Vagina (tissue), 2 donors: ENCODE results near the gene LCE2D. TPM values are rescaled to one million over a fixed set of nuclear protein-coding genes. Genes with fewer than 3 reads are reported as not detected.
"Not testable (repeated sequence)": the region's sequence is repeated elsewhere in the genome, so short reads cannot be mapped to it uniquely, and the experiment has no call there.

Experiments used
- DNase-seq, 2 donors: peaks; one replicate each; pipeline ENCODE4 v3.0.0-alpha.2; 2017; ENCODE audit errors: extremely low spot score in 2 of 2
- H3K27ac ChIP-seq: fragments of 200-600 bp; sonication (generic); one replicate; pipeline ENCODE4 v1.5.1; 2019
- H3K27me3 ChIP-seq: fragments of 200-600 bp; sonication (generic); one replicate; pipeline ENCODE4 v1.5.1; 2019
- H3K36me3 ChIP-seq, 2 donors: fragments of 200-600 bp; sonication (generic); one replicate each; pipeline ENCODE4 v1.5.1; 2017 to 2019
- H3K4me1 ChIP-seq: fragments of 200-600 bp; sonication (generic); one replicate; pipeline ENCODE4 v1.5.1; 2019
- H3K4me3 ChIP-seq, 2 donors: fragments of 200-600 bp; sonication (generic); 1 replicate in 1 of 2; 2 replicates in 1 of 2; pipeline ENCODE4 v1.5.1; 2016 to 2019
- H3K9me3 ChIP-seq: fragments of 200-600 bp; sonication (generic); one replicate; pipeline ENCODE4 v1.5.1; 2019
- POLR2A ChIP-seq, 2 donors: fragments of 450-650 bp; IDR thresholded peaks; one replicate each; pipeline ENCODE4 v1.6.1; 2017; ENCODE audit warnings: antibody characterized with exemption in 2 of 2, mild to moderate bottlenecking in 2 of 2, moderate library complexity in 2 of 2
- POLR2AphosphoS5 ChIP-seq, 2 donors: sonication (generic); formaldehyde crosslinking; IDR thresholded peaks; one replicate each; pipeline ENCODE4 v1.9.0; 2017; ENCODE audit warnings: antibody characterized with exemption in 2 of 2, mild to moderate bottlenecking in 2 of 2, low read depth in 1 of 2; ENCODE audit not compliant: insufficient read depth in 1 of 2
- intact Hi-C: fragments of 100-400 bp; cut with DNase I; formaldehyde crosslinking; loops from one replicate; pipeline ENCODE4 v1.15.1; 2023
- total RNA-seq: library from RNA; depleted of rRNA; stranded (reverse); fragments of >200 nt; gene quantifications from one replicate; pipeline ENCODE4 v1.2.3, GENCODE V29; 2016
- TF ChIP-seq, protein P1 (sequence below), 3 experiments: fragments of 450-650 bp in 2 of 3; fragments of 200-600 bp in 1 of 3; sonication (generic) in 1 of 3; IDR thresholded peaks; one replicate each; pipeline ENCODE4 v1.5.1; 2017 to 2019; ENCODE audit warnings: antibody characterized with exemption in 3 of 3, mild to moderate bottlenecking in 2 of 3, moderate library complexity in 2 of 3

Gene LCE2D
- total RNA-seq, 1 donor from 2014 or later: not detected

DNA sequence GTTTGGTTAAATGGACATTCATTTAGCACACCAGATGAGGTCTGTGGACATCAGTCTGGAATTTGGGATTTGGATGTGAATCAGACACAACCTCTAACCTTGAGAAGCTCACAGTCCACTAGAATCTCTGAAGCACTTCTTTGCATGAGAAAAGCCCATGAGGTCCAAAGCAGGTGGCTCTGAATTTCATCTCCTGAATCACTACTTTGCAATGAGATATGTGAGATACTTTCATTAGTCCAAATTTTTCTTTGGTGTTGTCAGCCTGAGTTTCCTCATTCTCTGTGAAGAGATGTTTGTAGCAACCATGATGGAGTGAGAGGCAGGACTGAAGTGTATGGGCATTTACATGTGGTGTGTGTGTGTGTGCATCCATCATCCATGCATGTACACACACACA is 16.5 kb upstream of the LCE2D start:
- no peaks in the 10 kb centered on the region for H3K36me3 ChIP-seq
- no peaks in the 10 kb centered on the region for H3K27me3 ChIP-seq
- no peak overlapping the region for H3K27ac ChIP-seq
- no peak overlapping the region for H3K4me3 ChIP-seq
- intact Hi-C loops: no loop called here
- no peaks in the 10 kb centered on the region for H3K4me1 ChIP-seq
- no peak for DNase-seq
- no peaks in the 10 kb centered on the region for H3K9me3 ChIP-seq
- TF ChIP-seq, protein P1, sequence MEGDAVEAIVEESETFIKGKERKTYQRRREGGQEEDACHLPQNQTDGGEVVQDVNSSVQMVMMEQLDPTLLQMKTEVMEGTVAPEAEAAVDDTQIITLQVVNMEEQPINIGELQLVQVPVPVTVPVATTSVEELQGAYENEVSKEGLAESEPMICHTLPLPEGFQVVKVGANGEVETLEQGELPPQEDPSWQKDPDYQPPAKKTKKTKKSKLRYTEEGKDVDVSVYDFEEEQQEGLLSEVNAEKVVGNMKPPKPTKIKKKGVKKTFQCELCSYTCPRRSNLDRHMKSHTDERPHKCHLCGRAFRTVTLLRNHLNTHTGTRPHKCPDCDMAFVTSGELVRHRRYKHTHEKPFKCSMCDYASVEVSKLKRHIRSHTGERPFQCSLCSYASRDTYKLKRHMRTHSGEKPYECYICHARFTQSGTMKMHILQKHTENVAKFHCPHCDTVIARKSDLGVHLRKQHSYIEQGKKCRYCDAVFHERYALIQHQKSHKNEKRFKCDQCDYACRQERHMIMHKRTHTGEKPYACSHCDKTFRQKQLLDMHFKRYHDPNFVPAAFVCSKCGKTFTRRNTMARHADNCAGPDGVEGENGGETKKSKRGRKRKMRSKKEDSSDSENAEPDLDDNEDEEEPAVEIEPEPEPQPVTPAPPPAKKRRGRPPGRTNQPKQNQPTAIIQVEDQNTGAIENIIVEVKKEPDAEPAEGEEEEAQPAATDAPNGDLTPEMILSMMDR (IDR thresholded peaks at IDR 0.05): no peak
- TF ChIP-seq POLR2A (IDR thresholded peaks at IDR 0.05): no peak
- TF ChIP-seq POLR2AphosphoS5 (IDR thresholded peaks at IDR 0.05; ENCODE audit: insufficient read depth in 1 of 2, low read depth in 1 of 2): no peak

DNA sequence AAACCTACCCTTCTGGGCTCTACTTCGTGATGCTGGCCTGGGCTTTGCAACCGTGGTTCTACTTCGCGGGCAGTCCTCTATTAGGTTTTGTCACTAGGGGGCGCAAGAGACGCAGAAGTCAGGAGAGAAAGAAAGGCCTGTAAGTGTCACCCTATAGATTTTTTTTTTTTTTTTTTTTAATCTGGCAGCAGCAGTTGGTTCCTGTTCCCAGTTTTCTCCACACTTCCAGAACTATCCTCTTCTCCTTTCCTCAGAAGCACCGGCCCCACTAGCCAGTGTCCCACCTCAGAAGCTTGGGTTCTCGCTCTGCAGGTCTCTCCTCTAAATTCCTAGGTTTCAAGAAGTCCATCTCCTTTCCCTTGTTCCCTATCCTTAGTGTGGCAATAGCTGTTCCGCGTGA is 9.1 kb upstream of the LCE2D start:
- intact Hi-C loops: no loop called here

DNA sequence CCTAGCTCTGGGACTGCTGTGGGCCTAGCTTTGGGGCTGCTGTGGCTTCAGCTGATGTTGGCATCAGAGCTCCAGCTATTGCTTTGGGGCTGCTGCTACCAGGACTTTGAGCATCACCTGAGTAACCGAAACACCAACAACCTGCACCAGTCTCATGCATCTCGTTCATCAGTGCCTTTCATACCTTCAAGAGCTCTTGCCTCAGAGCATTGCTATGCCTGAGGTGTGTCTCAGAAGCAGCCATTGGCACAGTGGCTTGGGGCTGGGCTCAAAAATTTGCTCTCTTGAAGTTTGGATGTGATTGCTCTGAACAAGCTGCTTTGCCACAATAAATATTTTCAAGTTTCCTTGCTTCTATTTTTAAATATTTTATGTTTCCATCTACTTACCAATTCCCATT is 6.7 kb upstream of the LCE2D start:
- Histone ChIP-seq H3K9me3 (no peaks in the 10 kb centered on the region), H3K27me3 (no peaks in the 10 kb centered on the region), H3K27ac (no peak overlapping the region), H3K36me3 (no peaks in the 10 kb centered on the region), H3K4me3 (no peak overlapping the region), H3K4me1 (no peaks in the 10 kb centered on the region)
- intact Hi-C loops: no loop called here
- DNase-seq: no peak
- TF ChIP-seq, protein P1 (IDR thresholded peaks at IDR 0.05): no peak
- TF ChIP-seq POLR2AphosphoS5 (IDR thresholded peaks at IDR 0.05; ENCODE audit: insufficient read depth in 1 of 2, low read depth in 1 of 2) (no peak), POLR2A (IDR thresholded peaks at IDR 0.05) (no peak)

More for the DNA sequence above, 9.1 kb upstream of the LCE2D start:
- Histone ChIP-seq H3K4me1 (no peaks in the 10 kb centered on the region), H3K4me3 (no peak overlapping the region), H3K36me3 (no peaks in the 10 kb centered on the region), H3K27me3 (no peaks in the 10 kb centered on the region), H3K9me3 (no peaks in the 10 kb centered on the region), H3K27ac (no peak overlapping the region)
- TF ChIP-seq POLR2A (IDR thresholded peaks at IDR 0.05) (no peak), POLR2AphosphoS5 (IDR thresholded peaks at IDR 0.05; ENCODE audit: insufficient read depth in 1 of 2, low read depth in 1 of 2) (no peak)
- TF ChIP-seq, protein P1 (IDR thresholded peaks at IDR 0.05): peak in 1 of 3 experiments; percentile 30
- DNase-seq: no peak

DNA sequence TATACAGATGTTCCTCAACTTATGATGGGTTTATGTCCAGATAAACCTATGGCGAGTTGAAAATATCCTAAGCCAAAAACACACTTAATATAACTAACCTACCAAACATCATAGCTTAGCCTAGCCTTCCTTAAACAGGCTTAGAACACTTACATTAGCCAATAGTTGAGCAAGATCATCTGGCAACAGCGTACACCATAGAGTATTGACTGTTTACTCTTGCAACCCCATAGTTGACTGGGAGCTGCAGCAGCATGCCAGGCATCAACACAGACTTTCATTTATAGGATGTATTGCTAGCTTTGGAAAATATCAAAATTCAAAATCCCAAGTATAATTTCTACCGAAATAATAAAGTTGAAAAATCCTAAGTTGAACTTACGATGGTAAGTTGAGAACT is 5.5 kb upstream of the LCE2D start:
- H3K4me1 ChIP-seq: no peaks in the 10 kb centered on the region
- intact Hi-C loops: no loop called here
- H3K36me3 ChIP-seq: no peaks in the 10 kb centered on the region
- no peak overlapping the region for H3K27ac ChIP-seq
- H3K9me3 ChIP-seq: no peaks in the 10 kb centered on the region
- TF ChIP-seq POLR2A (IDR thresholded peaks at IDR 0.05): no peak
- TF ChIP-seq, protein P1 (IDR thresholded peaks at IDR 0.05): no peak
- TF ChIP-seq POLR2AphosphoS5 (IDR thresholded peaks at IDR 0.05; ENCODE audit: insufficient read depth in 1 of 2, low read depth in 1 of 2): no peak
- no peak overlapping the region for H3K4me3 ChIP-seq
- H3K27me3 ChIP-seq: no peaks in the 10 kb centered on the region
- DNase-seq: no peak

DNA sequence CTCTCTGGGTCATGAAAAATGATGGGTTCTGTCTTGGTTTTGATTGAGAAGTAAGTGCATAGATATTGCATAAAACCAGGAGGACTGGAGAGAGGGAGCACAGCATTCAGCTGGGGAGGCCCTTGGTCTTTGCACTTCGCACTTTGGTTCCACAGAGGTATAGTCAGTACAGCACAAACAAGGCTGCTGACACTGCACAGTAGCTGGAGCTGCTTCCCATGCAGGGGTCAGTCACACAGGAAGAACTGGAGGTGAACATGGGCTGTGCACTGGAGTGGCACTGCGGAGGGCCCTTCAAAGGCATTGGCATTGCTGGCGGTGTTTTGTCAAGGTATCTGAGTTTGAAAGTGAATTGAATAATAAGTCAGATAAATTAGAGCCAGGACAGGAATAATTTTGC is 4.5 kb upstream of the LCE2D start:
- H3K9me3 ChIP-seq: no peaks in the 10 kb centered on the region
- no peak overlapping the region for H3K27ac ChIP-seq
- no peaks in the 10 kb centered on the region for H3K4me1 ChIP-seq
- H3K4me3 ChIP-seq: no peak overlapping the region
- intact Hi-C loops: no loop called here
- H3K36me3 ChIP-seq: no peaks in the 10 kb centered on the region
- H3K27me3 ChIP-seq: no peaks in the 10 kb centered on the region
- TF ChIP-seq POLR2A (IDR thresholded peaks at IDR 0.05) (no peak), POLR2AphosphoS5 (IDR thresholded peaks at IDR 0.05; ENCODE audit: insufficient read depth in 1 of 2, low read depth in 1 of 2) (no peak)
- TF ChIP-seq, protein P1 (IDR thresholded peaks at IDR 0.05): no peak
- DNase-seq: no peak

DNA sequence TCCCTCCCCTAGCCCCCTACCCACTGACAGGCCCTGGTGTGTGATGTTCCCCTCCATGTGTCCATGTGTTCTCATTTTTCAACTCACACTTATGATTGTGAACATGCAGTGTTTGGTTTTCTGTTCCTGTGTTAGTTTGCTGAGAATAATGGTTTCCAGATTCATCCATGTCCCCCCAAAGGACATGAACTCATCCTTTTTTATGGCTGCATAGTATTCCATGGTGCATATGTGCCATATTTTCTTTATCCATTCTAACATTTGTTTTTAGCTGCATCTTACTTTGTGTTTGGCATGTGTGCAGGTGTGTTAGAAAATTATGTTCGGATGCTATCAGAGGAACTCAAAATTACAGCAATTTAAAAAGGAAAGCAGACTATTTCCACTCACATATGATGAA is 3.0 kb downstream of the LCE2D start:
- H3K27ac ChIP-seq, H3K9me3 ChIP-seq, H3K4me3 ChIP-seq, intact Hi-C loops, DNase-seq, H3K36me3 ChIP-seq, H3K4me1 ChIP-seq, H3K27me3 ChIP-seq: not testable (repeated sequence)
